ENCODE results near the gene CACNA2D3.

DNA sequence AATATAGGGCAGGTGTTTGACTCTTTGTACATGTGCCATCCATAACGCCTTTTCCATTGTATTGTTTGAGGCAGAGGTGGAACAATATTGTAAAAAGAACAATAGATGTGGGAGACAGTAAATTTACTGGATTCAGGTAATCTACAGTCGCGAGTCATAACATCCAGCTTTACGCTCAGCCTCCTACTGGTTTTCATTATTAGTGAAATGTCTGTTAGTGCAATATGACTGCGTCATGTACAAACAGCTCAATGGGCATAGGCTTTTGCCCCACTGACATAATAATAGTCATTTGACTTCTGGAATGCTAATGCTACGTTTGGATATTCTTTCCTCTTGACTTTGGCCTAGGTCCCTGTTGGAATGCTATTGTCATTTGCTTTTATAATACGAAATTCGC, 9.5 kb downstream of the CACNA2D3 start:
- TF ChIP-seq GATA2 (IDR thresholded peaks at IDR 0.05; ENCODE audit: low read depth, low read length) (no peak), GATA3 (IDR thresholded peaks at IDR 0.05; ENCODE audit: low read depth, low read length) (no peak)
